WI38 (cell line): ENCODE data around the gene NPTN.

ENCODE experiments used
- H3K4me3 ChIP-seq: 2 replicates; pipeline ENCODE4 v1.5.1; 2011; ENCODE audit warnings: low read depth, mild to moderate bottlenecking, control low read depth, low read length
- TF ChIP-seq, protein P1 (sequence below): IDR thresholded peaks from 2 replicates; pipeline ENCODE4 v1.5.1; 2012; ENCODE audit warnings: low read depth, mild to moderate bottlenecking, control low read depth, low read length

Gene NPTN

GRCh38 chr15:73594109-73594508 is 39.1 kb downstream of the NPTN start:
- TF ChIP-seq, protein P1, sequence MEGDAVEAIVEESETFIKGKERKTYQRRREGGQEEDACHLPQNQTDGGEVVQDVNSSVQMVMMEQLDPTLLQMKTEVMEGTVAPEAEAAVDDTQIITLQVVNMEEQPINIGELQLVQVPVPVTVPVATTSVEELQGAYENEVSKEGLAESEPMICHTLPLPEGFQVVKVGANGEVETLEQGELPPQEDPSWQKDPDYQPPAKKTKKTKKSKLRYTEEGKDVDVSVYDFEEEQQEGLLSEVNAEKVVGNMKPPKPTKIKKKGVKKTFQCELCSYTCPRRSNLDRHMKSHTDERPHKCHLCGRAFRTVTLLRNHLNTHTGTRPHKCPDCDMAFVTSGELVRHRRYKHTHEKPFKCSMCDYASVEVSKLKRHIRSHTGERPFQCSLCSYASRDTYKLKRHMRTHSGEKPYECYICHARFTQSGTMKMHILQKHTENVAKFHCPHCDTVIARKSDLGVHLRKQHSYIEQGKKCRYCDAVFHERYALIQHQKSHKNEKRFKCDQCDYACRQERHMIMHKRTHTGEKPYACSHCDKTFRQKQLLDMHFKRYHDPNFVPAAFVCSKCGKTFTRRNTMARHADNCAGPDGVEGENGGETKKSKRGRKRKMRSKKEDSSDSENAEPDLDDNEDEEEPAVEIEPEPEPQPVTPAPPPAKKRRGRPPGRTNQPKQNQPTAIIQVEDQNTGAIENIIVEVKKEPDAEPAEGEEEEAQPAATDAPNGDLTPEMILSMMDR = no peak
- H3K4me3 ChIP-seq = no peak overlapping the region

DNA sequence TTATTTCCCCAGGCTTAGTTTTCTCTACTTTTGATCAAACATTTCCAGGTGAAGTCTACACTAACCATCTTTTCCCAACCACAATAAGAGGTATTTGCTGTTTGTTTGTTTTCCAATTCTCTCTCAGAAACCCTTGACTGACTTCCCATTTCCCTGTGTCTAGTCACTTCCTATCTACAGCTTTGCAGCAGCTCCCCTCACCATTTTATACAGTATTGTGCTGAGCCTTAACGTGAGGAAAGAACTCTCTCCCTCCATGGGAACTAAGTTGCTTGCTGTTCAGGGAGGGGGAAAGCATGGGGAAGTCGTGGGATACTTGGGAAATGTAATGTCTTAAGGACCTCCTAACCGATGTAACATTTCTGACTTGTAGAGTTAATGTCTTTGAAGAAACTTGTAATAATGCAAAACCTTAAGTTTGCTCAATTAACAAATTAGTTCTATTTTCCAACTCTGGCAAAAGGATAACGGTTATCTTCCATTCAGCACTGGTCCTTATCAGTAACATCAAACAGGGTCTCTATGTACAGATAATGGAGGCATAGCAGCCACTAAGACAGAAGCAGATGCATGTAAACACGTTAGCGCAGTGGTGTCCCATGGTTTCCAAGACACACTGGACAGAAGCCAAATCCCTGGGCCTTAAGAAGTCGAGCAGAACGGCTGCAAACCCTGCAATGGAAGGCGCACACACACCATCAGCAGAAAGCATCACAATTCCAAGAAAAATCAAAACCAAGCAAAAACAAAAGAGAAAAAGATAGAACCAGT is 39.7 kb downstream of the NPTN start:
- H3K4me3 ChIP-seq = no peak overlapping the region
- TF ChIP-seq, protein P1 = no peak

- H3K4me3 ChIP-seq = no peak overlapping the region
- TF ChIP-seq, protein P1 = no peak
These were observed 42.9 kb downstream of the NPTN start for GRCh38 chr15:73590263-73590662.

DNA sequence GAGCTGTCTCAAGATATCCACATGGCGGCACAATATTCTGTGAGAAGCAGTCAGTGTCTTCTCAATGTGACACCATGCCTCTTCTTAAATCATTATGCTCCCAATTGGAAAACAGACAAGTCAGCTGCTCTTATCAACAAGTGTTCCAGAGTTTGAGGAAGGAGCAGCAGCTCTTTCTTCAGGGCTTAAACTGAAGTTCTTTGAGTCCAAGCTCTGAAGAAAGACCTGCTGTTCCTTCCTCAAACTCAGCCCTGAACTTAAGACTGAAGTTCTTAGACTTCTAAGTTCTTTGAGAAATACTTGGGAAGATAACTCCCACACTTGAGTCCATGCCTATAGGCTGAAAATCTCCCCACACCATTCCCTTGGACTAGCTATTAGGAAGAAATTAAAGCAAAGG is 43.4 kb downstream of the NPTN start:
- H3K4me3 ChIP-seq = no peak overlapping the region
- TF ChIP-seq, protein P1 = no peak

DNA sequence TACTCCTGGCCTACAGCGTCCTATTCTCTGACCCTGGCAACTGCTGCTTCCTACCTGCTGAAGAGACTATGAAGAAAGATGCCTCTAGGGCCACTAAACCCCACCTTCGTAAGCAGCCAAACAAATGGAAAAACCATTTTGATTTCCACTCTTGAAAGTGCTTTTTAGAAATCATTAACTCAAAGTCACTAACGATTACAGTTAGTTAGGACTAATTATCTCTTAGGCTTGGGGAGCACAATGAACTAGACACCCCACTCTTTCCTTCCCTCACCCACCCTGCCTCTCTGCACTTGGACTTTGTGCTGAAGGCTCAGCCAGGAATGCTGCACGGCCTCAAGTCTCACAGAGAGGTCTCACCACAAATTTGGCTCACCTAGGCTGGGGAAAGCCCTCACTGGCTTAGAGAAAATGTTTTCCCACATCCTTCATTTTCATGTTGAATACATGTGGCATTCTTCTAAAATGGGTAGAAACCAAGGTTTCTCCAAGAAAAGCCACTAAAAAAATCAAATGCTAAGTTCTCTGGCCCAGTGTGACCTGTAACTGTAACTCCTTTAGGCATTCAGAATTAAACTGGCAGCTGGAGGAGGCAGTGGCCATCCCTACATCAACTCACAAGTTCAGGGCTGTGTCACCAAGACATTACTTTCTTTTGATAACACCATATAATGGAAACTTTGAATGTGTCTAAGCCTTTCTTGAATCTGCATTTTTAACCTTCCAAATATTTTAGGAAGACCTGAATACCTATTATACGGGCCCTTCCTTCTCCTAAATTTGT is 47.1 kb downstream of the NPTN start:
- TF ChIP-seq, protein P1 = no peak
- H3K4me3 ChIP-seq = no peak overlapping the region

DNA sequence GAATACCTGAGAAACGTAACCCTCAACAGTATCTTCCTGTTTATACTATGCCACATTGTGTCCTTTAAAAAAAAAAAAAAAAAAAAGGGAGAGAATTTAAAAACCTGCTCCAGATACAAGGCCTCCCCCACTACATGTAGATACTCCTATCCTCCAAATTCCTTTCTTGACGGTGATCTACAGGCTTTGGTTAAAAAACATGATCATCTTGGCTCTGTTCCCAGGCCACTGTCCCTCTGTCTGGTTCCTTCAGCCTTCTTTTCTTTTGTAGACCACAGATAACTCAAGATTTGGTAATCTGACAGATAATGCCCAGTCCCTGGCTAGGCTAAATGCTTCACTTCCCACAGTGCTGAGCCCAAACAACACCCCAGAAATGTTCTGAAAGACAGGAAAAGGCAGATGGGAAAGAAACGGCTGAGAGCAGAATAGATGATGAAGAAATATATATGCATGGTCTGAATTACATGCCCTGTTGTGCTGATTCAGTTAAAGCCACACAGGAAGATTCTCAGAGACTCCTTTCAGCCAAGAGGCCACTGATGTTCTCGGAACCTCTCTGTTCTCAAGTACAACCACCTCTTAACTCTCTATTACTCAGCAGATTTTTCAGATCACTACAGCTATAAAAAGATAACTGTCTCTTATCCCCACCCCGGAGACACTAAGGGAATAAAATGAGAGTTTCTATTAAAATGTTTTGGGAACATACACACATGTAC is 48.3 kb downstream of the NPTN start:
- TF ChIP-seq, protein P1 = no peak
- H3K4me3 ChIP-seq = no peak overlapping the region
